SU-DHL-6 (cell line): ENCODE data around the gene MTHFR.

Experiments used
- EZH2phosphoT487 ChIP-seq: fragments of 200-600 bp; sonication (generic), shearing (Covaris generic); conservative IDR thresholded peaks from 2 replicates; pipeline ENCODE4 v1.6.1; 2018; ENCODE audit warnings: mild to moderate bottlenecking, antibody characterized with exemption, low read length, moderate library complexity, mixed read lengths
- TF ChIP-seq, protein P1 (sequence below): fragments of 200-600 bp; sonication (generic); IDR thresholded peaks from one replicate; pipeline ENCODE4 v1.5.1; 2017; ENCODE audit warnings: antibody characterized with exemption, mild to moderate bottlenecking, low read length, moderate library complexity; ENCODE audit not compliant: insufficient read depth, poor library complexity, severe bottlenecking

DNA sequence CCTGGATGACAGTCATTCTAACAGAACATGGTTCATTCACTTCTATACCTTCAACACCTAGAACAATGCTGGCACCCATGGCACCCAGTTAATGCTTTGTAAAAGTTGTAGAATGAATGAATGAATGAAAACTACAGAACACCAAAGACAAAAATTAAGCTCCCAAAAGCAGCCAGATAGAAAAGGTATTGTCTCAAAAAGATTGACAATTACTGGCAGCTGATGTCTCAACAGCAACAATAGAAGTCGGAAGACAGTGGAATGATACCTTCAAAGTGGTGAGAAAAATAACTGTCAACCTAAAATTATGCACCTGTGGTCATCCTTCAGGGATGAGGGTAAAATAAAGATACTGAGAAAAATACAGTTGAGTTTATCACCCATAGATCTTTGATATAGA lies 48.7 kb downstream of the MTHFR start:
- TF ChIP-seq EZH2phosphoT487: no peak
- TF ChIP-seq, protein P1, sequence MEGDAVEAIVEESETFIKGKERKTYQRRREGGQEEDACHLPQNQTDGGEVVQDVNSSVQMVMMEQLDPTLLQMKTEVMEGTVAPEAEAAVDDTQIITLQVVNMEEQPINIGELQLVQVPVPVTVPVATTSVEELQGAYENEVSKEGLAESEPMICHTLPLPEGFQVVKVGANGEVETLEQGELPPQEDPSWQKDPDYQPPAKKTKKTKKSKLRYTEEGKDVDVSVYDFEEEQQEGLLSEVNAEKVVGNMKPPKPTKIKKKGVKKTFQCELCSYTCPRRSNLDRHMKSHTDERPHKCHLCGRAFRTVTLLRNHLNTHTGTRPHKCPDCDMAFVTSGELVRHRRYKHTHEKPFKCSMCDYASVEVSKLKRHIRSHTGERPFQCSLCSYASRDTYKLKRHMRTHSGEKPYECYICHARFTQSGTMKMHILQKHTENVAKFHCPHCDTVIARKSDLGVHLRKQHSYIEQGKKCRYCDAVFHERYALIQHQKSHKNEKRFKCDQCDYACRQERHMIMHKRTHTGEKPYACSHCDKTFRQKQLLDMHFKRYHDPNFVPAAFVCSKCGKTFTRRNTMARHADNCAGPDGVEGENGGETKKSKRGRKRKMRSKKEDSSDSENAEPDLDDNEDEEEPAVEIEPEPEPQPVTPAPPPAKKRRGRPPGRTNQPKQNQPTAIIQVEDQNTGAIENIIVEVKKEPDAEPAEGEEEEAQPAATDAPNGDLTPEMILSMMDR: no peak
